ENCODE results near the gene MAGOH. TPM values are rescaled to one million over a fixed set of nuclear protein-coding genes. Genes with fewer than 3 reads are reported as not detected.

Gene MAGOH
- 27.2 to 32.6 TPM (median 29.0 TPM) in 3 replicates for total RNA-seq
- long read RNA-seq, transcript MAGOH-202 (5 exons, 756 nt), result major isoform, 15 of 61 reads
- long read RNA-seq, partial matches to known transcripts, result 0 of 61 reads
- long read RNA-seq, other reads (novel, unspliced or antisense), result 44 of 61 reads

- no peaks in the 10 kb centered on the region for H3K27me3 Mint-ChIP-seq (ENCODE audit: low read depth)
- H3K36me3 Mint-ChIP-seq (ENCODE audit: low read depth), result no peaks in the 10 kb centered on the region
- no peaks in the 10 kb centered on the region for H3K9me3 Mint-ChIP-seq (ENCODE audit: low read depth)
- TF ChIP-seq CTCF (IDR thresholded peaks at IDR 0.05), result no peak
- peaks cover 30% of the 10 kb centered on the region for H3K4me1 Mint-ChIP-seq (ENCODE audit: low read depth)
- peak; percentile 95 for DNase-seq (ENCODE audit: low spot score)
- H3K27ac Mint-ChIP-seq (ENCODE audit: unreplicated experiment), result peak within 1 kb of the TSS; percentile 89
- H3K4me3 Mint-ChIP-seq (ENCODE audit: unreplicated experiment), result peak within 1 kb of the TSS; percentile 92
Measured at GRCh38 chr1:53238197-53239155, at the start of gene MAGOH. TSS of gene MAGOH (minus strand) at chr1:53238518. CDS start at chr1:53238448, 70 bp downstream.

DNA sequence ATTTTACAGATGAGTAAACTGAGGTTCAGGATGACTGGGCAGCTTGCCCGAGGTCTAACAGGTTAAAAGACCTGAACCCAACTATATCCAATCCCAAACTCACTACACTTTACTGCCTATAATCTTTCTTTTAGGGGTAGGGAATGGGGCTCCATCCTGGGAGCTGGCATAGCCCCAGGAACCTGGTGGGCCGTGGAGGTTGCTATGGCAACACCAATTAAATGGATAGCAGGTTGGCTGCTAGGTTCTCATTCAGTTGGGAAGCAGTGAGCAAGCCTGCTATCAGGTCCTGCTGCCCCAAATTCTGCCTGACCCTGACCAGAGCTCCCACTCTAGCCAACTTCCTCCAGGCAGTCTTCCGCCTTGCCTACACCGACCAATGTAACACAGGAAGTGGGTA lies 48.6 kb upstream of the MAGOH start:
- no peak overlapping the region for H3K27ac Mint-ChIP-seq (ENCODE audit: unreplicated experiment)
- H3K4me1 Mint-ChIP-seq (ENCODE audit: low read depth), result no peaks in the 10 kb centered on the region
- H3K9me3 Mint-ChIP-seq (ENCODE audit: low read depth), result no peaks in the 10 kb centered on the region
- DNase-seq (ENCODE audit: low spot score), result no peak
- no peaks in the 10 kb centered on the region for H3K27me3 Mint-ChIP-seq (ENCODE audit: low read depth)
- no peak for TF ChIP-seq CTCF (IDR thresholded peaks at IDR 0.05)
- H3K4me3 Mint-ChIP-seq (ENCODE audit: unreplicated experiment), result no peak overlapping the region
- no peaks in the 10 kb centered on the region for H3K36me3 Mint-ChIP-seq (ENCODE audit: low read depth)

DNA sequence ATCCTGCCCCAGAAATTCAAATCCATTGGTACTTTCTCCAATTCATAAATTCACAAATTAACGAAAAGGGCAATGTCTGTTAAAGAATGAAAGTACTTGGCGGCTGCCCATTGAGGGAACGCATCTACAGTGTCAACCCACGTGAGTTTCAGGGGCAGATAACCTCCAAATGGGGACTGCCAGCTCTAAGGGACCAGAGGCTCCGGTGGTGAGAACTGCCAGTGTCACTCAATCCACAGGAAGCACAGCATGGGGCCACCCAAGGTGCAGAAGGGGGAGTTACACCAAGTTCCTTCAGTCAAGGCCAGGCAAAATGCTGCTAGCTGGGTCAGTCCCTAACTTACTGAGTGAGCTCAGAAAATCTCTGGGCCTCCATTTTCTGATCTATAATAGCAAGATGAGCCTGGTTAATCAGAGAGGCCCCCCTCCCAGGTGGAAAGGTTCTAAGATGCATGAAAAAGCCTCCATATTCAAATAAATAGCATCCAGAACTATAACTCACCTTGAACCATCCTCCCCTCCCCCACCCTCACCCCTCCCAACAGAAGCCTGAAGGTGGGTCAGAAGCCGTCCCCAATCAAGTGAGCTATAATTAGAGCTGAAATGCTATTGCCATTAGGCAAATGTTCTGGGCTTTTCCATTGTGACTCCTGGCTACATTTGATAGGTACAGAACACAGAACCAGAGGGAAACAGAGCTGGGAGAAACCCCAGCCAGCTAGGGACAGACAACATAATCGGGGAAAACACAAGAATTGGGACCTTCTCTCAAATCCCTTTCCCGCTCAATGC lies 47.8 kb upstream of the MAGOH start:
- Mint-ChIP-seq H3K27me3 (ENCODE audit: low read depth) (no peaks in the 10 kb centered on the region), H3K27ac (ENCODE audit: unreplicated experiment) (no peak overlapping the region), H3K9me3 (ENCODE audit: low read depth) (no peaks in the 10 kb centered on the region), H3K4me1 (ENCODE audit: low read depth) (no peaks in the 10 kb centered on the region), H3K4me3 (ENCODE audit: unreplicated experiment) (no peak overlapping the region), H3K36me3 (ENCODE audit: low read depth) (no peaks in the 10 kb centered on the region)
- no peak for TF ChIP-seq CTCF (IDR thresholded peaks at IDR 0.05)
- DNase-seq (ENCODE audit: low spot score), result no peak

DNA sequence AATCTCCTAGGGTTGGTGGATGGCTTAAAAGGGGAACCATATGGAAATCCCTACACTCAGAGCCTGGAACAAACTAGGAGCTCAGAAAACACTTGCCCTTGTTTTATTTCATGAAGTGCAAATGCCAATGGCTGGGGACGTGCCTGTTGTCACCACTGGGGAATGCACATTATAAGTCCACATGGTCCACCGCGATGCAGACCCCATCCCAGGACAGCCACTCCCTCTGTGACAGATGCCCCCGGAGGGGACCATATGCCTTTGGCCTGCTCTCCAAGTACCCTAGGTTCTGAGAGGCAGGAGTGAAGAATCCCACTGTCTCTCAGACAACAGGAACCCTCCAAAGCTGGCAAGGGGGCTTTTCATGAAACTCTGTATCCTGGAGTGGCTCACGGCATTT lies 47.2 kb upstream of the MAGOH start:
- Mint-ChIP-seq H3K36me3 (ENCODE audit: low read depth) (no peaks in the 10 kb centered on the region), H3K4me1 (ENCODE audit: low read depth) (no peaks in the 10 kb centered on the region), H3K9me3 (ENCODE audit: low read depth) (no peaks in the 10 kb centered on the region), H3K27ac (ENCODE audit: unreplicated experiment) (no peak overlapping the region), H3K27me3 (ENCODE audit: low read depth) (no peaks in the 10 kb centered on the region), H3K4me3 (ENCODE audit: unreplicated experiment) (no peak overlapping the region)
- no peak for DNase-seq (ENCODE audit: low spot score)
- TF ChIP-seq CTCF (IDR thresholded peaks at IDR 0.05), result no peak
